GM21576 (cell line): Measurements from ENCODE around the gene MRPS7.

Source experiments
- ATAC-seq: cut with Tn5 transposase; IDR thresholded peaks from one replicate; pipeline ENCODE4 v1.9.1; 2021; ENCODE audit warnings: mild to moderate bottlenecking, moderate library complexity; ENCODE audit not compliant: unreplicated experiment

Gene MRPS7

DNA sequence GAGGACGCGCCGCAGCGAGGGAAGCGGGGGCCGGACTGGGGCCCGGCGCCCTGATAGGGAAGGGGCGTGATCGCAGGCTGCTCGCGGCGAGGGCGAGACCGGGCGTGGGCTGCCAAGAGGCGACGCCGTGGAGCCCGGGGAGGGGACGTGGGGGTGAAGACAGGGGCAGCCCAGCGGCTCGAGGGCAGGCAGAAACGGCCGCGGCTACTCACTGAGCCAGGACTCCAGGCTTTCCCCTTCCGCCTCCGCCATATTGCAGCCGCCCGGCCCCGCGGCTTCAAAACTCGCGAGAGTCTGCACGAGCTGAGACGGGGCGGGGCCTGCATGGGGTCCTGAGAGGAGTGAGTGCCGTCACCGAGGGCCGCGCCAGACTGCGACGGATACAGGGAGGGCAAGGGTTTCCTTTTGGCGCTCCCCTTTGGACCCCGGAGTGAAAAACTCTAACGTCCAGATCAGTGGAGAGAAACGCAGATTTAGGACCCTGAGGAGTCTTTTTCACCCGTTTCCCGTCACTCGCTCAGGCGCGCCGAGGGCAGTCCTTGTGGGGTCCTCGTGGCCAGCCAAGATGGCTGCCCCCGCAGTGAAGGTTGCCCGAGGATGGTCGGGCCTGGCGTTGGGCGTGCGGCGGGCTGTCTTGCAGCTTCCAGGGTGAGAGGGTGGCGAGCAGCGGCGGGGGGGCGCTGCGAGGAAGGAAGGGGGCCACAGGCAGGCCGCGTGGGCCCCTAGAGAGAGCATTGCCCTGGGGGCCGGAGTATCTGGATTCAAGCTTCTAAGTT, at the start of gene MRPS7, which contains the start of gene GGA3:
Gene MRPS7 (plus strand): TSS at position 544 of the 776 bp plus-strand sequence. CDS start 22 bp downstream, at position 566.
Gene GGA3 (minus strand): TSS at position 271 of the 776 bp plus-strand sequence. CDS start 19 bp downstream, at position 252.
- ATAC-seq: peak; percentile 77

DNA sequence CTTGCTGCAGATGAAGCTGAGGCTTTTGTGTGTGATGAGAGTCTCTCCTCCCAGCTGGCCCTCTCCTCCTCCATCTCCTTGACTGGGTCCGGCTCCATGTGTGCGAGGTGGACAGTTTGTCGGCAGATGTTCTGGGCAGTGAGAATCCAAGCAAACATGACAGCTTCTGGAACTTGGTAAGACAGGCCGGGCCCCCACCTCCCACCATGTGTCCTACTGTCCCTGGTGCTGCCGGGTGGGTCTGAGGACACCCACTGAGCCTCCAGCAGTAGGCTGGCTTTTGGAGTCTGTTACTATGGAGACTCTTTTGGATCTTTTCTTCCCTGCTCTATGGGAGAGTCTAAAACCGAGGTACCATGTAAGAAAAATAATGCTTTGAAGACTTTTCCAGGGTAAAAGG, 43.5 kb upstream of the MRPS7 start:
- no peak for ATAC-seq

DNA sequence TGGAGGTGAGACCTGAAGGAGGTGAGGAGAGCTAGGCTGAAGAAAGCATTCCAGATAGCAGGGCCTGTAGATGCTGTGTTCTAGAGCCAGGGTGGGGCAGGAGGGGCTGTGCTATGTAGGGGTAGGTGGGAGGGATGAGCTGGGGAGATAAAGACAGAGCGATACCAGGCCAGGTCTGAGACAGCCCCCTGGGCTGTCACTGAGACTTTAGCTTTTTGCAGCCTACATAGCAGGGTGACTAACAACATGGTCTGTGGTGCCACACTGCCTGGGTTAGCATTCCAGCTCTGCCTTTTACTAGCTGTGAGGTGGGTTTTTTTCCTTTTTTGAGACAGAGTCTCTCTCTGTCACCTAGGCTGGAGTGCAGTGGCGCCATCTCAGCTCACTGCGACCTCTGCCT, 41.9 kb upstream of the MRPS7 start:
- ATAC-seq: no peak

DNA sequence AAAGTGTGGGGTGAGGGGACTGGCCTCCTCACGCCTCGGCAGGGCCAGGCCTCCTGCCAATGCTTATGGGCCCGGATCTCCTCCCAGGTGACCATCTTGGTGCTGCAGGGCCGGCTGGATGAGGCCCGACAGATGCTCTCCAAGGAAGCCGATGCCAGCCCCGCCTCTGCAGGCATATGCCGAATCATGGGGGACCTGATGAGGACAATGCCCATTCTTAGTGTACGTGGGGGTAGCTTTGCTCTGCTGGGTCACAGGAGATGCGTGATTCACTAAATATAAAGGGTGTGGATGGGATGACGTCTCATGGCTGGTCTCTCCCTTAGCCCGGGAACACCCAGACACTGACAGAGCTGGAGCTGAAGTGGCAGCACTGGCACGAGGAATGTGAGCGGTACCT, 36.7 kb upstream of the MRPS7 start:
- ATAC-seq: no peak

DNA sequence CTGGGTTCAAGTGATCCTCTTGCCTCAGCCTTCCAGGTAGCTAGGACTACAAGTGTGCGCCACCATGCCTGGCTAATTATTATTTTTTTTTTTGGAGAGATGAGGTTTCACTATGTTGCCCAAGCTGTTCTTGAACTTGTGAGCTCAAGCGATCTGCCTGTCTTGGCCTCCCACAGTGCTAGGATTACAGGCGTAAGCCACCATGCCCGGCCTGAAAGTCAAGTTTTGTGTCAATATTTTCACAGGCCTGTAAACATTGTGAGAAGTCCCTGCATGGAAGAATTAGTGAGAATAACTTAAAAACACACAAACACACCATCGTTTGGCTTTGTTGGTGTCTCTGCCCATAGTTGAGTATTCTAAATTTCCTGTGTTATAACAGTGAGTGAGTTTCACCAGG, 34.0 kb upstream of the MRPS7 start:
- ATAC-seq: no peak

DNA sequence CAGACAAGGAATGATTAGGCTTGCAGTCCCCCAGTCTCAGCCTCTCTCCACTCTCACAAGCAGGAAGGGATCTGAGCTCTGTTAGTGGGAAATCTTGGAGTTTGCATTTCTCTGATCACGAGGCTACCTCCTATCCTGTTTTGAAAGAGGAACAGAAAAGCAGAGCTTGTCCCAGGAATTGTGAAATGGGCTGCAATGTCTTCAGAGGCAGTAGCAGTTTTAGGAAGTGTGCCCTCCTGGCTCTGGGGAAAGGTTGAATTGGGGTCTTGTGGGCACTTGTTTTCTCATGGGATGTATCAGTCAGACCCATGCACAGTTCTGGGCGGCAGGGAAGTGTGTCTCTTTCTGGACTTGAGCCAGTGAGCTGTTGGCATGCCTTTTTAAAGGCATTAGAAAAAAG, 33.4 kb upstream of the MRPS7 start:
- ATAC-seq: no peak

DNA sequence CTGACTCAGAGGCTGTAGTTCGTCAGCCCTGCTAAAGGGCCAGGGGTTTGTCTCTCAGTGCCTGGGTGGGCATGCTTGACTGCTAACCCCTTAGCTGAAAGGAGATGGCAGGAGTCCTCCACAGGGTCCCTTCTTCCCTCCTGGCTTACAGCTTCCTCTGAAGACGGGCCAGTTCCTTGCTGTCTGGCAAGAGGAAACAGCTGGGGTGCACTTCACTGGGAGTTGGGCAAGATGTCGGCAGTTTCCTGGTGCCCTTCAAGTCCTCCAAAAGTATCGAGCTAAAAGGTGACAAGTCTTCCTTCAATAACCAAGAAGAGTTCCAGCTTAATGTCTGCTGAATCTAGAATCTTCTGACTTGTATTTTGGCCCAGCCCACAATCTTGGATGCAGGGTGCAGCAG, 32.8 kb upstream of the MRPS7 start:
- no peak for ATAC-seq

DNA sequence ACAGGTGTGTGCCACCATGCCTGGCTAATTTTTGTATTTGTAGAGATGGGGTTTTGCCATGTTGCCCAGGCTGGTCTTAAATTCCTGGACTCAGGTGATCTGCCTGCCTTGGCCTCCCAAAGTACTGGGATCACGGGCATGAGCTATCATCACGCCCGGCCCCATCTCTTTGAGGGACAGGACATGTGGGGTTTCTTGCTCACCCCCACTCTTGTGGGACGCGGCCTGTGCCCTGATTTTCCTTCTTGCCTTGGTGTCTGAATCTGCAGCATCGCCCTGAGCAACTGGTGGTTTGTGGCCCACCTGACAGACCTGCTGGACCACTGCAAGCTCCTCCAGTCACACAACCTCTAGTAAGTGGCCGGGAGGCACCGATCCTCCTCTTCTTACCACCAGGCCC, 30.6 kb upstream of the MRPS7 start:
- ATAC-seq: no peak

DNA sequence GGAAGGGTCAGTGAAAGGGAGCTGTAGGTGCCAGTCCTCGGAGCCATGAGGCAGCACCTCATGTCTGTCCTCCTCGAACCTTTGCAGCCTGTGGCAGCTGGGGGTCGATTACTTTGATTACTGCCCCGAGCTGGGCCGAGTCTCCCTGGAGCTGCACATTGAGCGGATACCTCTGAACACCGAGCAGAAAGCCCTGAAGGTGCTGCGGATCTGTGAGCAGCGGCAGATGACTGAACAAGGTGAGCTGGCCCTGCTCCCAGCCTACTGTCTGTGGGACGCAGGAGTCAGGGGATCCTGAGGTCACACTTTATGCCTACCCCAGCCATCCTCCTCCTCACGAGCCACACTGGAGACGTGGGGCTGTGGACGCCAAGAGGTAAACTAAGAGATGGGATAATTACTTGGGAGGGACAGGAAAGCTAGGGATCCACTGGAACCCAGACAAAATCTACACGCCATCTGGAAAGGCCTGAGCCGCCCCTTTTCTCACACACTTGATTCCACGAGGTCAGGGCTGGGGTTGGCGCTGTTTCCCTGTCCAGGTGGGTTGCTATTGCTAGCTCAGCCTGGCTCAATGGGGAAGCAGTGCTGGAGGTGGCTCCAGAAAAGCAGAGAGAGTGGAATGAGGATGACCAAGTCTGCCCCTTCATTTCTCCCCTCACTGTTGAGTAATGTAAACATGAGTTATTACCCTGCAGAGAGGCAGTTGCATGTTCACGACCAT, 29.8 kb upstream of the MRPS7 start:
- ATAC-seq: no peak

DNA sequence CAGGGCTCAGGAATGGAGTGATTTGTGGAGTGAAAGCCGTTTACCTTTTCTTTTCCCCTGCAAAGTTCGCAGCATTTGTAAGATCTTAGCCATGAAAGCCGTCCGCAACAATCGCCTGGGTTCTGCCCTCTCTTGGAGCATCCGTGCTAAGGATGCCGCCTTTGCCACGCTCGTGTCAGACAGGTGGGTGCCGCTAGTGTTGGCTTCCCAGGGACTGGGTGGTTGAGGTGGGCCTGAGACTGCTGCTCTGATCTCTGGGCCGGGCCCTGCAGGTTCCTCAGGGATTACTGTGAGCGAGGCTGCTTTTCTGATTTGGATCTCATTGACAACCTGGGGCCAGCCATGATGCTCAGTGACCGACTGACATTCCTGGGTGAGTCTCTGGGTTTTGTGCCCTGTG, 28.9 kb upstream of the MRPS7 start:
- ATAC-seq: no peak

DNA sequence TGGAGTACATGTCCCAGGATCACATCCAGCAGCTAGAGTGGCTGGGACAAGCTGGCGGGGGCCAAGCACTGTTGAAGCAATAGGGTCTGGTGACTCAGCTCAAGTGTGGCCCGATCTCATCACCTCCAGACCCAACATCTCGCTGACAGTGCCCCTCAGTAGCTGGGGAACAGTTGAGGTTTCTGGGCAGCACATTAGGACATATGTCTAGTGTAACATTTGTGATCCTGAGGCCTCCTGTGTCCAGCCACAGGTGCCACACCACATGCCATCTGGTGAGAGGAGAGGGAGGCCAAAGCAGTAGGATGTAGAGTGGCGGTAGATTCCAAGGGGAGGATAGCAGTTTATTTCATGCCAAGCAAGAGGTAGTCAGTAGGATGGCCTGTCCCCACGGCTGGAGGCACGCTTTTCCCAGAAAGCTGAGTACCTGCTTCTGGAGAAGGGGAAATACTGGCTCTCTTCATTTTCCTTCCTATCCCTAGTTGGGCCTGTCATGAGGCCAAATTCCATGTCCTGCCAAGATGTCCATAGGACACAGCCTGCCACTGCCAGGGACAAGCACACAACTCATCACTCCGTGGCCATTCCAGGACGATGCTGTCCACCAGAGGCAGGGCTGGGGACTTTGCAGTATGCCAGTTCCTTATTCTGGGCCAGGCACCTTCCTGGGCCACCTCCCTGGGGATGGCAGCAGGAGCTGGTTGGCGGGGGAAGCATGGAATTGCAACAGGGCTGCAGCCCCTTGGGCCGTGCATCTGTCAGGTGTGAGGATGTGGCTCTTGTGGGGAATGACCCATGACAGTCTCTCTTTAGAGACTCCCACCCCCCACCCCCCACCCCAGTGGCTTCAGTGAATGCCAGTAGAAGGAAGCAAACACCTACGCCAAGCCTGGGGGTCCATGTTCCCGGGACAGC, 24.3 kb upstream of the MRPS7 start:
- no peak for ATAC-seq

DNA sequence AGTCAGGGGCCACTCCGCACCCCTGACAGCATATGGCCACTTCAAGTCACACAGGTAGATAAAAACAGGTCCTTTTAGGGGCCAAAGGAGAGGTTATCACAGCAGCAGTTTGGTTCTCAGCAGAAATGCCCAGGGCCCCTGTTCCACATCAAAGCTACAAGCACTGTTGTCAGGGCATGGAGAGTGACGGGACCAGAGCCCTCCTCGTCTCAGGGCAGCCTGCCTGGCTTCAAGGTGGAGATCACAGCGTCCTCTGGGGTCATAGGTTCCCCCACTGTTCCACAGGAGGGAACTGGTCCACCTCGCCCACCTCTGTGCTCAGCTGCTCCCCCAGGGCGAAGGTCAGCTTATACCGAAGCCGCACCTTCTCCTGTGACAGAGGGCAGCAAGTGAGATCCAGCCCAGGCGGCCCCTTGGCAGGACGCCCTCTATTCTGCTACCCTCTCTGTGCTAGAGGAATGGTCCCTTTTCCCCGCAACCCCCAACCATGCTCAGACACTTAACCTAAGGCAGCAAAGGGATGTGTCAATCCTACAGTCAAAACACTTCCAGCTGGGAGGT, 23.6 kb upstream of the MRPS7 start:
- no peak for ATAC-seq

DNA sequence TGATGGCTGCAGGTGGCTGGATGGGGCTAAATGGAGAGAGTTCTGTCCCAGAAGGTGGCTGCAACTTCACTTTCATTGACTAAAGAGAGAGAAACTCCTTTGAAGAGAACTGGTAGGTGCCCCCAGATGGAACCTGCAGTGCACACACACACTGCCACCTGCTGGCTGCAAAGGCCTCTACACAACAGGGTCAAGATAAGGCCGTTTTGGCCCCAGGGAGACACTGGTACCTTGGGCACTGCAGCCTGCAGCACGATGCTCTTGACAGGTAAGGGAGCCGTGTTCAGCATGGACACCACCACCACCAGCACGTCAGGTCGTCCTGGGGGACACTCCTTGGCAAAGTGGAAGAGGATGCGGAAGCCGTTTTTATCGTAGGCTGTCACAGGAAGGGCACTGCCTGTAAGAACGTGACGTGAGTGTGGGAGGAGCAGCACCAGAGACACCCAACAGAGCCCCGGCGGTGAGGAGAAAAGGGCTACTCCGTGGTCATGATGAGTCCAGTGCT, 22.9 kb upstream of the MRPS7 start:
- no peak for ATAC-seq

DNA sequence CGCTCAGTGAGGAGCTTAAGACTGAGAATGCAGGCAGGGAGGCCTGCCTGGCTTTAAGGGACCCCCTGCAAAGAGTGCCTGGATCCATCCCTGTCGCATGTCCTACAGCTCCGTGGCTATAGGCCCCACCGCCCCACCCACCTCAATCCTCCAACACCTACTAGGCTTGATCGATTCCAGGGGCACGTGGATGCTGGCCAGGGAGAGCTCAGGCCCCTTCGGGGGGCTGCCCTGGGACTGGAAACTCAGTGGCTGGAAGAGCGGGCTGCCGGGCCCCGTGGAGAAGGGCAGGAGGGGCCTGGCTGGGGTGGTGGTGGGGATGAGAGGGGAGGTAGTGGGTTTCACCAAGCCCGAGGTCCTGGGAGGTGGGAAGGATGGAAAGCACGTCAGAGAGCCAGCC, 22.5 kb upstream of the MRPS7 start:
- no peak for ATAC-seq

DNA sequence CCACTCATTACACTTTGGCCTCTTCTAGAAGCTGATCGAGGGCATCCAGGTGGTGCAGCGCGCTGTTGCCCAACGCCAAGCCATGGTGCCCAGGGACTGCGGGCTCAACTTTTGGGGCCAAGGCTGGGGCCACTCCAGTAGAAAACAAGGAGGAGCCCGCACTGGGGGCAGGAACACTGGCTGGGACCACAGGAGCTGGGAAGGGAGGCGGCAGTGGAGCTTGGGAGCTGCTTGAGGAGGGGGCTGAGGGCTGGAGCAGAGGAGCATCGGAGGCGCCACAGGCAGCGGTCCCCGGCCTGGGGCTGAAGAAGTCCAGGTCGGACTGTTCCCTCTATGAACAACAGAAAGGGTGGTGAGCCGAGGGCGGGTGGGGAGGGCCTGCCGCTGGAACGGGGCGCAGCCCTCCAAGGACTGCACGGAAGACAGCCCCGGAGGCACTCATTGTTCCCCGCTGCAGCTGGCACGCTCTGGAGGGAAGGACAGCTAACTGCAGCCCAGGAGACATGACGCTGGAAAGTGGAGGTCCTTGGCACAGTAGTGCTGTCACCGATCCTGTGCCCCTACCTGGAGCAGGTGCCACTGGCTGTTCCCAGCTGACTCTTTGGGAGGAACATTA, 21.8 kb upstream of the MRPS7 start:
- no peak for ATAC-seq

DNA sequence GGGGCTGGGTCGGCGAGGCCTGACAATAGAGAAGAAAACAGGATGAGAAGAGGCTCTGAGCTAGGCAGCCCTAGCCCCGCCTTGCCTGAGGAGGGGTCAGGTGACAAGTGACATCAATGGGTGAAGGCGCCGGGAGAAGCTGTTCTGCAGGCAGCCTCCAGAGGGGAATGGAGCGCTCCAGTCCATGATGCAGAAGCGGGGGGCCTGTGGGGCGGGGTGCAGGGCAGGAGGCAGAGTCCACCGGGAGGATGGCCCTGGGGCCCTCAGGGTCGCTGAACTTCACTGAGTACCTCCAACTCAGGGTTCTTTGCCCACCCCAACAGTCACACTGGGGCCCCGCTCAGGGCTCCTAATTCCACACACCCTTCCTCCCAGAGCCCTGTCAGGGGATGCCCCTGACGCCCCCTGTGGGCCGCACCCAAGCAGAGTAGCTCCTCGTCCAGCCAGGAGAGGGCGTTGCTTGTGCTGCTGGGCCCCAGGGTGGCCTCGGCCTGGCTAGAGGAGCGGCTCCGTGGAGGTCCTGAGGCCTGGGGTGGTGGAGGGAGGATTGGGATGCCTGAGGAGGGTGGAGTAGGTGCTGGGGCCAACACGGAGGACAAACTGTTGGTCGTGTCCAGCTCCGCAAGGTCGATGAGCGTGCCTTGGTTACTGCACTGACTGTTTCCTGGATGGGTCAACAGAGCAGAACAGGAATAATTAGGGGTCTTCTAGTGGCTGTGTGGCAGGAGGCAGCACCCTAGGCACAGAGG, 21.1 kb upstream of the MRPS7 start:
- no peak for ATAC-seq

DNA sequence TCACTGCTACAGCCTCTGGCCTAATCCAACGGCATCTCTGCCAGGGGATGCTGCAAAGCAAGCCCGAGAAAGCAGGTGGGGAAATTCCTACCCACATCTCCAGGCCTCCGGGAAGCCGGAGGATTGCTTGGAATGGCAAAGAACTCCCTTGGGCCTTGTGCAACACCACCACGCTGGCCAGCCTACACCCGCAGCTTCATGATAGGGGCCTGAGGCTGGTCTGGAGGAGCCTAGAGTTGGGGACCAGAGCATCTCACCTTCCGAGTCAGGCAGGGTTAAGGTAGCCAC, 20.6 kb upstream of the MRPS7 start:
- ATAC-seq: no peak

DNA sequence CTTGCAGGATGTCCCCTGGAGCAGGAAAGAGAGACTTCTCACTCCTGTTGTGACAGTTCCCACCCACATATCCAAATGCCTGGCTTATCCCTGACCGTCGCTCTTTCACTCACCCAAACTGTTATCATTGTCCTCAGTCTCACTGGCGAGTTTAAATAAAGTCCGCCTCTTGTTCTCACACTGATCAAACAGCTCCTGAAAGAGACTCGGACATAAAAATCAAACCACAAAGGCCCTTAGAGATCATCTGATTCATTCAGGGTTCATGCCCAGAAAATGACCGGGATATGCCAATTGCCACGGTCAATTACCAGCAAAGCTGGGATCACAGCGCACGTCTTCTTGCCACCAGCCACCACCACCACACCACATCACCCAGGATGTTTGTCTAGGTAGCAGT, 20.2 kb upstream of the MRPS7 start:
- no peak for ATAC-seq

DNA sequence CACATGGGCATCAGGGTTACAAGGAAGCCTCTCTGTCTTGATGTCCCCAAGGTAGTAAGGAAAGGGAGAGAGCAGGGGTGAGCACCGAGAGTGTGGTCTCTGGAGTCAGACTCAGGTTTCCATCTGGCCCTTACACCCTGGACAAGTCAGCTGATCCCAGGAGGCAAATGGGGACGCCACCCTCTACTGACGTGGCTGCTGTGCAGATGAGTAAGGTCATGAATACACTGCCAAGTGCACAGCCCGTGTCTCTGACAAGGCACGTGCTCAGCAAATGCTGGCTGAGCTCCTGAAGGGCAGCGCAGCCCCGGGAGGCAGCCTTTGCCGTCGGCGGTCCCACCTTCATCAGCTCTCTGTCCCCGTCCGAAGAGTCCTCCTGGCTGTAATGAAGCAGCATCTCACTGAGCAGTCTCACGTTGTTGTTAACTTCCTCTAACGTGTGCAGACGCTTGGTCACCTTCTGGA, 19.7 kb upstream of the MRPS7 start:
- no peak for ATAC-seq
